Keratinocyte (primary cell): ENCODE measurements around the gene APOBEC3F.

ENCODE experiments used
- EZH2 ChIP-seq: IDR thresholded peaks from one replicate; pipeline ENCODE4 v1.6.1; 2012; ENCODE audit warnings: inconsistent platforms, mild to moderate bottlenecking, low read length, moderate library complexity
- TF ChIP-seq, protein P1 (sequence below), 3 experiments: IDR thresholded peaks in 1 of 3; conservative IDR thresholded peaks in 1 of 3; optimal IDR thresholded peaks in 1 of 3; 2 replicates in 2 of 3; 3 replicates in 1 of 3; pipeline versions ENCODE3 to v1.5.1; 2011; ENCODE audit warnings: low read length in 3 of 3, mild to moderate bottlenecking in 3 of 3, moderate library complexity in 2 of 3, control low read depth in 1 of 3, inconsistent platforms in 1 of 3; ENCODE audit not compliant: insufficient read depth in 2 of 3; ENCODE audit errors: extremely low read depth in 1 of 3

DNA sequence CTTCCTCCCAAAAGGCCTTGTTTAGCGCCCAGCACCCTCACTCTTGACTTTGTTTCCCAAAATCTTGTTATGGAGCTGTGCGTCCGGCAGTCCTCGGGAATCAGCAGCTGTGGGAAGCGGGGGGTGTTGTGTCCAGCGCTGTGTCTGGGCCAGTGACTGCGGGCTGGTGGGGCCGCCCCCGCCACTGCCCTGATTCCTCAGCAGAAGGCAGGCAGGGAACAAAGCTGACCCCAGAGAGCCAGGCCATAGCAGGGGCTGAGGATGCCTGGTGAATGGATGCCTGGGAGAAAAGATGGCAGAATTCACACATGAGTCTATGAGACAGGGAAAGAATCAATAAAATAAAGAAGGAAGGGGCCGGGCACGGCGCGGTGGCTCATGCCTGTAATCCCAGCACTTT is 24.1 kb upstream of the APOBEC3F start:
- TF ChIP-seq, protein P1, sequence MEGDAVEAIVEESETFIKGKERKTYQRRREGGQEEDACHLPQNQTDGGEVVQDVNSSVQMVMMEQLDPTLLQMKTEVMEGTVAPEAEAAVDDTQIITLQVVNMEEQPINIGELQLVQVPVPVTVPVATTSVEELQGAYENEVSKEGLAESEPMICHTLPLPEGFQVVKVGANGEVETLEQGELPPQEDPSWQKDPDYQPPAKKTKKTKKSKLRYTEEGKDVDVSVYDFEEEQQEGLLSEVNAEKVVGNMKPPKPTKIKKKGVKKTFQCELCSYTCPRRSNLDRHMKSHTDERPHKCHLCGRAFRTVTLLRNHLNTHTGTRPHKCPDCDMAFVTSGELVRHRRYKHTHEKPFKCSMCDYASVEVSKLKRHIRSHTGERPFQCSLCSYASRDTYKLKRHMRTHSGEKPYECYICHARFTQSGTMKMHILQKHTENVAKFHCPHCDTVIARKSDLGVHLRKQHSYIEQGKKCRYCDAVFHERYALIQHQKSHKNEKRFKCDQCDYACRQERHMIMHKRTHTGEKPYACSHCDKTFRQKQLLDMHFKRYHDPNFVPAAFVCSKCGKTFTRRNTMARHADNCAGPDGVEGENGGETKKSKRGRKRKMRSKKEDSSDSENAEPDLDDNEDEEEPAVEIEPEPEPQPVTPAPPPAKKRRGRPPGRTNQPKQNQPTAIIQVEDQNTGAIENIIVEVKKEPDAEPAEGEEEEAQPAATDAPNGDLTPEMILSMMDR (optimal IDR thresholded peaks at IDR 0.05 in 1 of 3, IDR thresholded peaks at IDR 0.05 in 1 of 3, conservative IDR thresholded peaks at IDR 0.05 in 1 of 3; ENCODE audit: extremely low read depth in 1 of 3, insufficient read depth in 2 of 3, low read length in 3 of 3) = no peak
- TF ChIP-seq EZH2 = no peak
